ENCODE results near the gene LRR1.

The LRR1 gene

DNA sequence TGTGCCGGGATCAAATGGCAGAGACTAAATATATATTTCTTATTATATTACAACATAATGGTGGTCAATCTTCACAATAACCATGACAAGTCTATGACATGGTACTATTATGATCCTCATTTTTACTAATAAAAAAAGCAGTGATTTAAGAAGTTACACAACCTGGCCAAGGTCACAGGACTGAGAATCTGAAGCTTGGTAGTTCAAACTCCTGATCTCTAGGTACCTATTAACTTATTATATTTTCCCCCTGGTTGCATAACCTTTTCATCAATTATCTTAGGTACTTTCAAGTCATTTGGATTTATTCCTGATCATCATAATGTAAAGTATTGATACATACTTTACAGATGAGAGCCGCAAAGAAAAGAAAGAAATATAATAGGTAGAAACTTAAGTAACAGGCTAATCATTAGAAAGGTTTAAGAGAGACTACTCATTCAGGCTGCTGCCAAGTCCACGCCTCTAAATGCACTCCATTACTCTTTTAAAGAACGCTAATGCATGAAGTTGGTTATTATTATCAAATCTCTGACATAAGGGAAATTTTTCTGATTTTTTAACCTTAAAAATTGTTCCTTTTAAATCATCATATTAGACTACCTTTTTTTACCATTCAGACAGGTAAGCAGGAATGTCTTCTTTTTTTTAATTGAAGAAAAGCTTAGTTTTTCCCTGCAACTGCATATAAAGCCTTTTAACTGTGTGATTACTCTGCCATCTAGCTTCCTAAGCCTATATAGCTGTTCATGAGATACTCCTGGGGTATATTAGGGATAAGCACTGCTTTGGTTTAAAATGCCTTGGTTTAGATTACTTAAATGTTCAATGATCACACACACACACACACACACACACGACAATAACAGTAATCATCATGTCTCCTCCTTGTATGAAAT, 48.2 kb upstream of the LRR1 start:
- Histone ChIP-seq H3K36me3 (replicated peaks; ENCODE audit: low read depth, low read length) (no peaks in the 10 kb centered on the region), H3K4me1 (ENCODE audit: low read length) (no peaks in the 10 kb centered on the region), H3K4me3 (ENCODE audit: low read length) (no peak overlapping the region), H3K27ac (ENCODE audit: low read length) (no peak overlapping the region), H3K27me3 (ENCODE audit: low read depth, low read length) (no peaks in the 10 kb centered on the region), H4K20me1 (ENCODE audit: insufficient read depth, low read length) (no peaks in the 10 kb centered on the region), H2AFZ (ENCODE audit: low read depth, low read length) (no peak overlapping the region), H3K9ac (ENCODE audit: low read length) (no peak overlapping the region), H3K9me3 (ENCODE audit: insufficient read depth, low read length) (no peaks in the 10 kb centered on the region), H3K79me2 (ENCODE audit: low read length) (no peaks in the 10 kb centered on the region), H3K4me2 (ENCODE audit: low read length) (no peak overlapping the region)
- no peak for TF ChIP-seq EZH2phosphoT487 (IDR thresholded peaks at IDR 0.05; ENCODE audit: low read depth)
- TF ChIP-seq, protein P1, sequence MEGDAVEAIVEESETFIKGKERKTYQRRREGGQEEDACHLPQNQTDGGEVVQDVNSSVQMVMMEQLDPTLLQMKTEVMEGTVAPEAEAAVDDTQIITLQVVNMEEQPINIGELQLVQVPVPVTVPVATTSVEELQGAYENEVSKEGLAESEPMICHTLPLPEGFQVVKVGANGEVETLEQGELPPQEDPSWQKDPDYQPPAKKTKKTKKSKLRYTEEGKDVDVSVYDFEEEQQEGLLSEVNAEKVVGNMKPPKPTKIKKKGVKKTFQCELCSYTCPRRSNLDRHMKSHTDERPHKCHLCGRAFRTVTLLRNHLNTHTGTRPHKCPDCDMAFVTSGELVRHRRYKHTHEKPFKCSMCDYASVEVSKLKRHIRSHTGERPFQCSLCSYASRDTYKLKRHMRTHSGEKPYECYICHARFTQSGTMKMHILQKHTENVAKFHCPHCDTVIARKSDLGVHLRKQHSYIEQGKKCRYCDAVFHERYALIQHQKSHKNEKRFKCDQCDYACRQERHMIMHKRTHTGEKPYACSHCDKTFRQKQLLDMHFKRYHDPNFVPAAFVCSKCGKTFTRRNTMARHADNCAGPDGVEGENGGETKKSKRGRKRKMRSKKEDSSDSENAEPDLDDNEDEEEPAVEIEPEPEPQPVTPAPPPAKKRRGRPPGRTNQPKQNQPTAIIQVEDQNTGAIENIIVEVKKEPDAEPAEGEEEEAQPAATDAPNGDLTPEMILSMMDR (IDR thresholded peaks at IDR 0.05; ENCODE audit: low read depth, low read length), result peak; percentile 45

DNA sequence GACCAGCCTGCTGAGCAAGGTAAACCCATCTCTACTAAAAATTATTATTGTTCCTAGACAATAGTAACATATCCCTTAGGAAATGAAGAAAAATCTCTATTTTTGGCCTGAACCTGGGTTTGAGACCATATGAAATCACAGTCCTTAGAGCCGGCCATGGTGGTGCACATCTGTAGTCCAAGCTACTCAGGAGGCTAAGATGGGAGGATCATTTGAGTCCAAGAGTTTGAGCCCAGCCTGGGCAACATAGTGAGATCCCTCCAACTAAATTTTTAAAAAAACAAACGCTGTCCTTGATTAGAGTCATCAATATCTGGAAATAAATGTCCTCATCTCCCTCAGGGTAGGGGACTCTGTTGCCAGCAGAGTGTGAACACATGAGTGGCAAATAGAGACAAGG, 47.2 kb upstream of the LRR1 start:
- no peak overlapping the region for H3K9ac ChIP-seq (ENCODE audit: low read length)
- H2AFZ ChIP-seq (ENCODE audit: low read depth, low read length), result no peak overlapping the region
- no peaks in the 10 kb centered on the region for H3K4me1 ChIP-seq (ENCODE audit: low read length)
- no peak overlapping the region for H3K27ac ChIP-seq (ENCODE audit: low read length)
- TF ChIP-seq EZH2phosphoT487 (IDR thresholded peaks at IDR 0.05; ENCODE audit: low read depth), result no peak
- TF ChIP-seq, protein P1 (IDR thresholded peaks at IDR 0.05; ENCODE audit: low read depth, low read length), result no peak
- no peak overlapping the region for H3K4me2 ChIP-seq (ENCODE audit: low read length)
- H3K27me3 ChIP-seq (ENCODE audit: low read depth, low read length), result no peaks in the 10 kb centered on the region
- H3K4me3 ChIP-seq (ENCODE audit: low read length), result no peak overlapping the region
- no peaks in the 10 kb centered on the region for H3K36me3 ChIP-seq (replicated peaks; ENCODE audit: low read depth, low read length)
- no peaks in the 10 kb centered on the region for H4K20me1 ChIP-seq (ENCODE audit: insufficient read depth, low read length)
- no peaks in the 10 kb centered on the region for H3K79me2 ChIP-seq (ENCODE audit: low read length)
- no peaks in the 10 kb centered on the region for H3K9me3 ChIP-seq (ENCODE audit: insufficient read depth, low read length)

DNA sequence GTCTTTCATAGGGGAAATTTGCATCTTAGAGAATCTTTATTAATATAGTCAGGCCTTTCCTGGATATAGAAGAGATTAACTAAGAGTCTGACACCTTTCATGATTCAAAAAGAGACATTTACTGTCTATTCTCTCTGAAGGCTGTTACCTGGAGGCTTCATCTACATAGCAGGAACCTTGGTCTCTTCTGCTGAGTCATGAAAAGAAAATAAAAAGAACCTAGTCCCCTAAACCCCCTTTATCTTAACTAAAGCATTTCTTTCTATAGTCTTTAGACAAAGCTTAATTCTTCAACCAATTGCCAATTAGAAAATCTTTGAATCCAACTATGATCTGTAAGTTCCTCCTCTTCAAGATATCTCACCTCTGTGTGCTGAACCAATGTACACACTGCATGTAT, 45.6 kb upstream of the LRR1 start:
- no peak overlapping the region for H2AFZ ChIP-seq (ENCODE audit: low read depth, low read length)
- no peak overlapping the region for H3K4me3 ChIP-seq (ENCODE audit: low read length)
- no peak for TF ChIP-seq EZH2phosphoT487 (IDR thresholded peaks at IDR 0.05; ENCODE audit: low read depth)
- TF ChIP-seq, protein P1 (IDR thresholded peaks at IDR 0.05; ENCODE audit: low read depth, low read length), result no peak
- H3K36me3 ChIP-seq (replicated peaks; ENCODE audit: low read depth, low read length), result no peaks in the 10 kb centered on the region
- H3K9me3 ChIP-seq (ENCODE audit: insufficient read depth, low read length), result no peaks in the 10 kb centered on the region
- H3K27ac ChIP-seq (ENCODE audit: low read length), result no peak overlapping the region
- H3K27me3 ChIP-seq (ENCODE audit: low read depth, low read length), result no peaks in the 10 kb centered on the region
- no peak overlapping the region for H3K4me2 ChIP-seq (ENCODE audit: low read length)
- no peaks in the 10 kb centered on the region for H4K20me1 ChIP-seq (ENCODE audit: insufficient read depth, low read length)
- H3K79me2 ChIP-seq (ENCODE audit: low read length), result no peaks in the 10 kb centered on the region
- H3K4me1 ChIP-seq (ENCODE audit: low read length), result no peaks in the 10 kb centered on the region
- H3K9ac ChIP-seq (ENCODE audit: low read length), result no peak overlapping the region

DNA sequence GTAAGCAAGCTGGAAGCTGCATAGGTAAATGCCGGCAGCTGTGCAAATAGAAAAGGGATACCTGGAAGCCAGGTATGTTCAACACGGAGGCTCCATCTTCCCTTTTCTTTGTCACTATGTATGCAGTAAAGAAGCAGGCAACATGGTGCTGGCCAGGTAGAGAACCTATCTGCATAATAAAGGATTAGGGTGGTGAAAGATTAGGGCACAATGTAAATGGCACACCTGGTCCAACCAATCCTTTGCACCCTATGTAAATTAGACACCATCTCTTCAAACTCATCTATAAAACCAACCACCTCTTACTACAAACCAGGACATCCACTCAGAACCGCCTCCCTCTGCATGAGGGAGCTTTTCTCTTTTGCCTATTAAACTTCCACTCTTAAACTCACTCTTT, 44.8 kb upstream of the LRR1 start:
- Histone ChIP-seq H4K20me1 (ENCODE audit: insufficient read depth, low read length) (no peaks in the 10 kb centered on the region), H3K4me2 (ENCODE audit: low read length) (no peak overlapping the region), H3K9me3 (ENCODE audit: insufficient read depth, low read length) (no peaks in the 10 kb centered on the region), H2AFZ (ENCODE audit: low read depth, low read length) (no peak overlapping the region), H3K36me3 (replicated peaks; ENCODE audit: low read depth, low read length) (no peaks in the 10 kb centered on the region), H3K27me3 (ENCODE audit: low read depth, low read length) (no peaks in the 10 kb centered on the region), H3K27ac (ENCODE audit: low read length) (no peak overlapping the region), H3K4me3 (ENCODE audit: low read length) (no peak overlapping the region), H3K4me1 (ENCODE audit: low read length) (no peaks in the 10 kb centered on the region), H3K9ac (ENCODE audit: low read length) (no peak overlapping the region), H3K79me2 (ENCODE audit: low read length) (no peaks in the 10 kb centered on the region)
- TF ChIP-seq, protein P1 (IDR thresholded peaks at IDR 0.05; ENCODE audit: low read depth, low read length), result no peak
- no peak for TF ChIP-seq EZH2phosphoT487 (IDR thresholded peaks at IDR 0.05; ENCODE audit: low read depth)
